ENCODE data around the gene KRTAP12-1.
"Not testable (repeated sequence)": the region's sequence is repeated elsewhere in the genome, so short reads cannot be mapped to it uniquely, and the experiment has no call there.

DNA sequence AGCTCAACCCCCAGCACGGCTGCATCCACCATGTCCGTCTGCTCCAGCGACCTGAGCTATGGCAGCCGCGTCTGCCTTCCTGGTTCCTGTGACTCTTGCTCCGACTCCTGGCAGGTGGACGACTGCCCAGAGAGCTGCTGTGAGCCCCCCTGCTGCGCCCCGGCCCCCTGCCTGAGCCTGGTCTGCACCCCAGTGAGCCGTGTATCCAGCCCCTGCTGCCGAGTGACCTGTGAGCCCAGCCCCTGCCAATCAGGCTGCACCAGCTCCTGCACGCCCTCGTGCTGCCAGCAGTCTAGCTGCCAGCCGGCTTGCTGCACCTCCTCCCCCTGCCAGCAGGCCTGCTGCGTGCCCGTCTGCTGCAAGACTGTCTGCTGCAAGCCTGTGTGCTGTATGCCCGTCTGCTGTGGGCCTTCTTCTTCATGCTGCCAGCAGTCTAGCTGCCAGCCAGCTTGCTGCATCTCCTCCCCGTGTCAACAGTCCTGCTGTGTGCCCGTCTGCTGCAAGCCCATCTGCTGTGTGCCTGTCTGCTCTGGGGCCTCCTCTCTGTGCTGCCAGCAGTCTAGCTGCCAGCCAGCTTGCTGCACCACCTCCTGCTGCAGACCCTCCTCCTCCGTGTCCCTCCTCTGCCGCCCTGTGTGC is 15.3 kb upstream of the KRTAP12-1 start, which contains the start of gene KRTAP10-12:
- TF ChIP-seq, protein P1, sequence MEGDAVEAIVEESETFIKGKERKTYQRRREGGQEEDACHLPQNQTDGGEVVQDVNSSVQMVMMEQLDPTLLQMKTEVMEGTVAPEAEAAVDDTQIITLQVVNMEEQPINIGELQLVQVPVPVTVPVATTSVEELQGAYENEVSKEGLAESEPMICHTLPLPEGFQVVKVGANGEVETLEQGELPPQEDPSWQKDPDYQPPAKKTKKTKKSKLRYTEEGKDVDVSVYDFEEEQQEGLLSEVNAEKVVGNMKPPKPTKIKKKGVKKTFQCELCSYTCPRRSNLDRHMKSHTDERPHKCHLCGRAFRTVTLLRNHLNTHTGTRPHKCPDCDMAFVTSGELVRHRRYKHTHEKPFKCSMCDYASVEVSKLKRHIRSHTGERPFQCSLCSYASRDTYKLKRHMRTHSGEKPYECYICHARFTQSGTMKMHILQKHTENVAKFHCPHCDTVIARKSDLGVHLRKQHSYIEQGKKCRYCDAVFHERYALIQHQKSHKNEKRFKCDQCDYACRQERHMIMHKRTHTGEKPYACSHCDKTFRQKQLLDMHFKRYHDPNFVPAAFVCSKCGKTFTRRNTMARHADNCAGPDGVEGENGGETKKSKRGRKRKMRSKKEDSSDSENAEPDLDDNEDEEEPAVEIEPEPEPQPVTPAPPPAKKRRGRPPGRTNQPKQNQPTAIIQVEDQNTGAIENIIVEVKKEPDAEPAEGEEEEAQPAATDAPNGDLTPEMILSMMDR (IDR thresholded peaks at IDR 0.05; ENCODE audit: low read depth, low read length), result not testable (repeated sequence)
- not testable (repeated sequence) for TF ChIP-seq POLR2A (IDR thresholded peaks at IDR 0.05; ENCODE audit: extremely low read depth, insufficient read length); MYC (IDR thresholded peaks at IDR 0.05; ENCODE audit: low read depth, low read length)
- TF ChIP-seq, protein P2, sequence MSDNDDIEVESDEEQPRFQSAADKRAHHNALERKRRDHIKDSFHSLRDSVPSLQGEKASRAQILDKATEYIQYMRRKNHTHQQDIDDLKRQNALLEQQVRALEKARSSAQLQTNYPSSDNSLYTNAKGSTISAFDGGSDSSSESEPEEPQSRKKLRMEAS (IDR thresholded peaks at IDR 0.05; ENCODE audit: low read depth, low read length), result not testable (repeated sequence)
